Astrocyte (in vitro differentiated cells and primary cell): Measurements from ENCODE around the gene DAZAP1. TPM values are rescaled to one million over a fixed set of nuclear protein-coding genes. Genes with fewer than 3 reads are reported as not detected.

Experiments used
- DNase-seq: peaks from one replicate; pipeline ENCODE4 v3.0.0-alpha.2; 2010; ENCODE audit warnings: low read depth
- FAIRE-seq: peaks from 2 replicates; lab custom pipeline; 2011; peaks lifted over from hg19 to GRCh38; lab: Jason Lieb, UNC
- H2AFZ ChIP-seq: 2 replicates; pipeline ENCODE4 v1.6.0; 2012; ENCODE audit warnings: low read depth, low read length, inconsistent platforms
- H3K27ac ChIP-seq: 2 replicates; pipeline ENCODE4 v1.5.1; 2011; ENCODE audit warnings: low read depth, low read length, inconsistent platforms
- H3K27me3 ChIP-seq: 2 replicates; pipeline ENCODE4 v1.6.0; 2011; ENCODE audit warnings: low read length, inconsistent platforms; ENCODE audit not compliant: insufficient read depth
- H3K36me3 ChIP-seq: 2 replicates; pipeline ENCODE4 v1.5.1; 2011; ENCODE audit warnings: low read length, inconsistent platforms; ENCODE audit not compliant: insufficient read depth
- H3K4me1 ChIP-seq: 2 replicates; pipeline ENCODE4 v1.5.1; 2011; ENCODE audit warnings: low read length, inconsistent platforms; ENCODE audit not compliant: insufficient read depth
- H3K4me2 ChIP-seq: 2 replicates; pipeline ENCODE4 v1.6.0; 2012; ENCODE audit warnings: low read length, inconsistent platforms
- H3K4me3 ChIP-seq: 2 replicates; pipeline ENCODE4 v1.5.1; 2011; ENCODE audit warnings: low read depth, mild to moderate bottlenecking, low read length, inconsistent platforms; ENCODE audit not compliant: insufficient read depth
- H3K79me2 ChIP-seq: 2 replicates; pipeline ENCODE4 v1.6.0; 2012; ENCODE audit warnings: mild to moderate bottlenecking, low read length, inconsistent platforms; ENCODE audit not compliant: insufficient read depth
- H3K9ac ChIP-seq: 2 replicates; pipeline ENCODE4 v1.6.0; 2012; ENCODE audit warnings: mild to moderate bottlenecking, low read length, inconsistent platforms
- H3K9me3 ChIP-seq: 2 replicates; pipeline ENCODE4 v1.5.1; 2012; ENCODE audit warnings: low read depth, mild to moderate bottlenecking, low read length, inconsistent platforms; ENCODE audit not compliant: insufficient read depth
- H4K20me1 ChIP-seq: 2 replicates; pipeline ENCODE4 v1.6.0; 2012; ENCODE audit warnings: low read length, inconsistent platforms; ENCODE audit not compliant: insufficient read depth
- H3K27ac Mint-ChIP-seq: one replicate; pipeline ENCODE4 v1.8.0; 2021; ENCODE audit warnings: mild to moderate bottlenecking, mixed read lengths; ENCODE audit not compliant: unreplicated experiment
- H3K27me3 Mint-ChIP-seq: one replicate; pipeline ENCODE4 v1.8.0; 2021; ENCODE audit warnings: low read depth, mixed read lengths; ENCODE audit not compliant: unreplicated experiment
- H3K36me3 Mint-ChIP-seq: one replicate; pipeline ENCODE4 v1.8.0; 2021; ENCODE audit warnings: low read depth, mixed read lengths; ENCODE audit not compliant: unreplicated experiment
- H3K4me1 Mint-ChIP-seq: one replicate; pipeline ENCODE4 v1.8.0; 2021; ENCODE audit warnings: low read depth, mixed read lengths; ENCODE audit not compliant: unreplicated experiment
- H3K4me3 Mint-ChIP-seq: one replicate; pipeline ENCODE4 v1.8.0; 2021; ENCODE audit warnings: mild to moderate bottlenecking, moderate library complexity, mixed read lengths; ENCODE audit not compliant: unreplicated experiment
- H3K9me3 Mint-ChIP-seq: one replicate; pipeline ENCODE4 v1.8.0; 2021; ENCODE audit warnings: mild to moderate bottlenecking, mixed read lengths; ENCODE audit not compliant: unreplicated experiment
- EZH2 ChIP-seq: IDR thresholded peaks from 2 replicates; pipeline ENCODE4 v1.6.1; 2012; ENCODE audit warnings: mild to moderate bottlenecking, low read length, inconsistent platforms; ENCODE audit not compliant: insufficient read depth
- total RNA-seq: library from RNA; stranded (reverse); gene quantifications from 2 replicates; pipeline ENCODE4 v1.2.1, GENCODE V29; 2021
- TF ChIP-seq, protein P1 (sequence below): IDR thresholded peaks from 2 replicates; pipeline ENCODE4 v1.5.1; 2011; ENCODE audit warnings: low read depth, mild to moderate bottlenecking, inconsistent platforms, low read length, moderate library complexity; ENCODE audit not compliant: insufficient read depth

The DAZAP1 gene
- total RNA-seq, 1 donor from 2014 or later: 108 TPM

DNA sequence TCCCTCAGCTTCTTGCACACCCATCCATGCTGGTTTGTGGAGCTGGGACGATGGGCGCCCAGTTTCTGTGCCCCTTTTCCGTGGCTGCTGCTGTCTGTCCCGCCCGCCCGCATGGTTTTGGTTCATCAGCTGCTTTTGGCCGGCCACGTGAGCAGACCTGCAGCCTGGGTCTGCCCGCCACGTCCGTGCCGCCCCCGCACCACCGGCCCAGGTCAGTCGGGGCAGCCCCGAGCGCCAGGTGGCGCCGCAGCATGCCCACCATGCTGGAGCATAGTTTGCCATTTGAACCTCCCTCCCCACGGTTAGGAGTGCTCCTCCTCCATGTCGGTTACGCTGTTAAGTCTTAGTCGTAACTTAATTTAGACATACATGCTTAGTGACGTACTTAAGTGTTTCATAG is 15.6 kb downstream of the DAZAP1 start:
- FAIRE-seq (no peak), DNase-seq (no peak)
- peaks cover 12% of the 10 kb centered on the region for H3K4me1 ChIP-seq
- TF ChIP-seq EZH2: no peak
- TF ChIP-seq, protein P1, sequence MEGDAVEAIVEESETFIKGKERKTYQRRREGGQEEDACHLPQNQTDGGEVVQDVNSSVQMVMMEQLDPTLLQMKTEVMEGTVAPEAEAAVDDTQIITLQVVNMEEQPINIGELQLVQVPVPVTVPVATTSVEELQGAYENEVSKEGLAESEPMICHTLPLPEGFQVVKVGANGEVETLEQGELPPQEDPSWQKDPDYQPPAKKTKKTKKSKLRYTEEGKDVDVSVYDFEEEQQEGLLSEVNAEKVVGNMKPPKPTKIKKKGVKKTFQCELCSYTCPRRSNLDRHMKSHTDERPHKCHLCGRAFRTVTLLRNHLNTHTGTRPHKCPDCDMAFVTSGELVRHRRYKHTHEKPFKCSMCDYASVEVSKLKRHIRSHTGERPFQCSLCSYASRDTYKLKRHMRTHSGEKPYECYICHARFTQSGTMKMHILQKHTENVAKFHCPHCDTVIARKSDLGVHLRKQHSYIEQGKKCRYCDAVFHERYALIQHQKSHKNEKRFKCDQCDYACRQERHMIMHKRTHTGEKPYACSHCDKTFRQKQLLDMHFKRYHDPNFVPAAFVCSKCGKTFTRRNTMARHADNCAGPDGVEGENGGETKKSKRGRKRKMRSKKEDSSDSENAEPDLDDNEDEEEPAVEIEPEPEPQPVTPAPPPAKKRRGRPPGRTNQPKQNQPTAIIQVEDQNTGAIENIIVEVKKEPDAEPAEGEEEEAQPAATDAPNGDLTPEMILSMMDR: no peak
- peaks cover 93% of the 10 kb centered on the region for H4K20me1 ChIP-seq
- no peak overlapping the region for H3K4me2 ChIP-seq
- Mint-ChIP-seq H3K9me3 (no peaks in the 10 kb centered on the region), H3K4me1 (peaks cover 1% of the 10 kb centered on the region), H3K27me3 (no peaks in the 10 kb centered on the region), H3K4me3 (peak overlapping the region; percentile 5), H3K36me3 (peaks cover 3% of the 10 kb centered on the region), H3K27ac (peak overlapping the region; percentile 75)
- no peak overlapping the region for H2AFZ ChIP-seq
- no peak overlapping the region for H3K9ac ChIP-seq
- no peak overlapping the region for H3K27ac ChIP-seq
- H3K4me3 ChIP-seq: no peak overlapping the region
- H3K36me3 ChIP-seq: peaks cover 29% of the 10 kb centered on the region
- H3K27me3 ChIP-seq: no peaks in the 10 kb centered on the region
- no peaks in the 10 kb centered on the region for H3K9me3 ChIP-seq
- H3K79me2 ChIP-seq: peaks cover 95% of the 10 kb centered on the region

DNA sequence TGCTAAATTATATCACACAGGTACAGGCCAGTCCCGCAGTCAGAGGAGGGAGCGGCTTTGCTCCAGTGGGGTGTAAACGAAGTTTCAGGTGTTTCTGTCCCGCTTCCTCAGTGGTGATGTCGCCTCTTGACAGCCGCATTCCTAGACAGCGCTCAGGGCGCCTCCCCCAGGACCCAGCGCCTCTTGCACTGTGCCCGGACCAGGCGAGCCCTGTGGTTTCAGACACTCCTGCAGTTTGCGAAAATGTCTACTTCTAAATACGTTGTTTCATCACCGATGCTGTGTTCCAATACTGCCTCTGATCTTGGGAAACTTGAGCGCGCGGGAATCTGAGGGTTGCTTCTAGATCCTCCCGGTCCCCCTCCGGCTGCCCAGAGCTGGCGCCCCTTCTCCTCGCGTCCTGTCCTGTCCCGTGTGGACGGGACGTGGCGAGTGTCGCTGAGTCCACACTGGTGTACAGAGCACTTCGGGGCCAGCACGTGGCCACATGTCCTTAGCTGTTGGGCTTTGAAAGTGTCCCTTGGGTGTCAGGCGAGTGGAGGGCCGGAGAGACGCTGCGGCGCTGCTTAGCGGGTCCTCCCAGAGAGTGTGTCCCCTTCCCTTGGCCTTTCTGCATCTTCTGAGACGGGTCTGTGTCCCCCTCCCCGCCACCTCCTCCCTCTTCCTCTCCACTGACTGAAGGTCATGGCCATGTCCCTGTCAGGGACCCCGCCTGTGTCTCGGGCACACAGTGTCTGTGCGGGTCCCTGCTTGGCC is 16.2 kb downstream of the DAZAP1 start:
- Mint-ChIP-seq H3K27me3 (no peaks in the 10 kb centered on the region), H3K36me3 (peaks cover 6% of the 10 kb centered on the region), H3K9me3 (no peaks in the 10 kb centered on the region), H3K27ac (no peak overlapping the region), H3K4me1 (peaks cover 1% of the 10 kb centered on the region), H3K4me3 (peak overlapping the region; percentile 5)
- no peak overlapping the region for H3K27ac ChIP-seq
- peaks cover 86% of the 10 kb centered on the region for H4K20me1 ChIP-seq
- DNase-seq: no peak
- TF ChIP-seq EZH2: no peak
- TF ChIP-seq, protein P1: no peak
- no peak overlapping the region for H3K4me2 ChIP-seq
- no peaks in the 10 kb centered on the region for H3K27me3 ChIP-seq
- peaks cover 29% of the 10 kb centered on the region for H3K36me3 ChIP-seq
- H2AFZ ChIP-seq: no peak overlapping the region
- peaks cover 10% of the 10 kb centered on the region for H3K4me1 ChIP-seq
- H3K4me3 ChIP-seq: no peak overlapping the region
- no peak overlapping the region for H3K9ac ChIP-seq
- FAIRE-seq: no peak
- no peaks in the 10 kb centered on the region for H3K9me3 ChIP-seq
- peaks cover 94% of the 10 kb centered on the region for H3K79me2 ChIP-seq
